KMS-11 (cell line): ENCODE data around the gene IGSF23.

Experiments
- H2AFZ ChIP-seq: fragments of 200-600 bp; sonication (generic); 2 replicates; pipeline ENCODE4 v1.6.1; 2016; ENCODE audit warnings: antibody characterized with exemption, mixed run types, low read depth
- H3K27ac ChIP-seq: fragments of 200-600 bp; sonication (generic); 2 replicates; pipeline ENCODE4 v1.6.1; 2016; ENCODE audit warnings: mild to moderate bottlenecking, mixed run types
- H3K27me3 ChIP-seq: fragments of 200-600 bp; sonication (generic); 2 replicates; pipeline ENCODE4 v1.6.1; 2017; ENCODE audit warnings: mild to moderate bottlenecking, low read depth, mixed run types, moderate library complexity; ENCODE audit not compliant: insufficient read depth
- H3K36me3 ChIP-seq: fragments of 200-600 bp; sonication (generic); 2 replicates; pipeline ENCODE4 v1.6.1; 2017; ENCODE audit warnings: mild to moderate bottlenecking, mixed run types; ENCODE audit not compliant: insufficient read depth
- H3K4me1 ChIP-seq: fragments of 200-600 bp; sonication (generic); 2 replicates; pipeline ENCODE4 v1.6.1; 2016; ENCODE audit warnings: mild to moderate bottlenecking, low read depth, mixed run types; ENCODE audit not compliant: poor library complexity, severe bottlenecking
- H3K4me2 ChIP-seq: fragments of 200-600 bp; sonication (generic); 2 replicates; pipeline ENCODE4 v1.7.0; 2016; ENCODE audit warnings: mild to moderate bottlenecking, mixed run types
- H3K4me3 ChIP-seq: fragments of 200-600 bp; sonication (generic); IDR thresholded peaks from 2 replicates; pipeline ENCODE4 v1.6.1; 2017; ENCODE audit warnings: low read depth, low read length, mixed read lengths; ENCODE audit not compliant: insufficient read depth
- H3K79me2 ChIP-seq: fragments of 200-600 bp; sonication (generic); 2 replicates; pipeline ENCODE4 v1.6.1; 2016; ENCODE audit warnings: low read depth, mixed run types; ENCODE audit not compliant: insufficient read depth
- H3K9ac ChIP-seq: fragments of 200-600 bp; sonication (generic); 2 replicates; pipeline ENCODE4 v1.6.1; 2016; ENCODE audit warnings: mild to moderate bottlenecking, mixed run types
- H4K20me1 ChIP-seq: fragments of 200-600 bp; sonication (generic); 2 replicates; pipeline ENCODE4 v1.6.1; 2016; ENCODE audit warnings: mild to moderate bottlenecking, mixed run types; ENCODE audit not compliant: insufficient read depth
- CTCF ChIP-seq: fragments of 200-600 bp; sonication (generic); conservative IDR thresholded peaks from 2 replicates; pipeline ENCODE4 v1.6.1; 2017; ENCODE audit warnings: low read depth, mild to moderate bottlenecking, antibody characterized with exemption, low read length, moderate library complexity, mixed read lengths

IGSF23 gene

GRCh38 chr19:44613295-44614178, at the start of gene IGSF23:
Gene IGSF23, plus strand, starts transcription at chr19:44613563. Its CDS starts 83 bp downstream, at chr19:44613646.
- Histone ChIP-seq H2AFZ (no peak within 1 kb of the TSS), H3K79me2 (no peaks in the 10 kb centered on the region), H3K27me3 (no peaks in the 10 kb centered on the region), H3K4me1 (no peaks in the 10 kb centered on the region), H3K4me3 (no peak within 1 kb of the TSS), H3K4me2 (no peak within 1 kb of the TSS), H4K20me1 (no peaks in the 10 kb centered on the region), H3K36me3 (no peaks in the 10 kb centered on the region), H3K9ac (no peak within 1 kb of the TSS), H3K27ac (no peak within 1 kb of the TSS)
- no peak for TF ChIP-seq CTCF

GRCh38 chr19:44566984-44567383, 46.4 kb upstream of the IGSF23 start:
- H2AFZ ChIP-seq = no peak overlapping the region
- peaks cover 7% of the 10 kb centered on the region for H3K4me1 ChIP-seq
- H3K4me3 ChIP-seq = no peak overlapping the region
- no peak overlapping the region for H3K9ac ChIP-seq
- no peaks in the 10 kb centered on the region for H3K79me2 ChIP-seq
- TF ChIP-seq CTCF = no peak
- H3K27me3 ChIP-seq = no peaks in the 10 kb centered on the region
- no peak overlapping the region for H3K27ac ChIP-seq
- H4K20me1 ChIP-seq = no peaks in the 10 kb centered on the region
- H3K4me2 ChIP-seq = no peak overlapping the region
- no peaks in the 10 kb centered on the region for H3K36me3 ChIP-seq

GRCh38 chr19:44567745-44568144, 45.6 kb upstream of the IGSF23 start:
- Histone ChIP-seq H3K4me1 (peaks cover 7% of the 10 kb centered on the region), H3K79me2 (no peaks in the 10 kb centered on the region), H3K4me3 (no peak overlapping the region), H3K4me2 (no peak overlapping the region), H3K27ac (no peak overlapping the region), H3K27me3 (no peaks in the 10 kb centered on the region), H4K20me1 (no peaks in the 10 kb centered on the region), H2AFZ (no peak overlapping the region), H3K9ac (no peak overlapping the region), H3K36me3 (no peaks in the 10 kb centered on the region)
- no peak for TF ChIP-seq CTCF

GRCh38 chr19:44570603-44570983, 42.8 kb upstream of the IGSF23 start:
- no peak overlapping the region for H3K9ac ChIP-seq
- H3K4me3 ChIP-seq = no peak overlapping the region
- TF ChIP-seq CTCF = no peak
- peak overlapping the region; percentile 42; the same call in 1 of the 2 replicates for H2AFZ ChIP-seq
- no peaks in the 10 kb centered on the region for H4K20me1 ChIP-seq
- H3K4me1 ChIP-seq = peaks cover 7% of the 10 kb centered on the region
- H3K4me2 ChIP-seq = peak overlapping the region; percentile 7; the same call in 1 of the 2 replicates
- H3K36me3 ChIP-seq = no peaks in the 10 kb centered on the region
- no peaks in the 10 kb centered on the region for H3K79me2 ChIP-seq
- H3K27me3 ChIP-seq = no peaks in the 10 kb centered on the region
- no peak overlapping the region for H3K27ac ChIP-seq
